WI38 (cell line): ENCODE results near the gene COG3.

Experiments used
- H3K4me3 ChIP-seq: 2 replicates; pipeline ENCODE4 v1.5.1; 2011; ENCODE audit warnings: low read depth, mild to moderate bottlenecking, control low read depth, low read length
- CTCF ChIP-seq: IDR thresholded peaks from 2 replicates; pipeline ENCODE4 v1.5.1; 2012; ENCODE audit warnings: low read depth, mild to moderate bottlenecking, control low read depth, low read length

COG3 gene

GRCh38 chr13:45527699-45528462 is 63.1 kb downstream of the COG3 start:
- no peak for TF ChIP-seq CTCF
- no peak overlapping the region for H3K4me3 ChIP-seq

GRCh38 chr13:45529758-45530157 is 65.0 kb downstream of the COG3 start:
- no peak for TF ChIP-seq CTCF
- H3K4me3 ChIP-seq: no peak overlapping the region

GRCh38 chr13:45534604-45535003 is 69.9 kb downstream of the COG3 start:
- no peak overlapping the region for H3K4me3 ChIP-seq
- TF ChIP-seq CTCF: no peak

GRCh38 chr13:45536224-45536623 is 71.5 kb downstream of the COG3 start:
- no peak for TF ChIP-seq CTCF
- no peak overlapping the region for H3K4me3 ChIP-seq

GRCh38 chr13:45537516-45537915 is 72.8 kb downstream of the COG3 start:
- no peak for TF ChIP-seq CTCF
- H3K4me3 ChIP-seq: no peak overlapping the region

- no peak overlapping the region for H3K4me3 ChIP-seq
- no peak for TF ChIP-seq CTCF
Observed at GRCh38 chr13:45538382-45538781, 73.6 kb downstream of the COG3 start.

- no peak for TF ChIP-seq CTCF
- no peak overlapping the region for H3K4me3 ChIP-seq
Observed at GRCh38 chr13:45540195-45540594, 75.5 kb downstream of the COG3 start.
